KMS-11 (cell line): Measurements from ENCODE around the gene COL19A1.
A peak's percentile ranks its signal among the peaks of the same experiment; 100 is the strongest.

Experiments used
- H2AFZ ChIP-seq: fragments of 200-600 bp; sonication (generic); 2 replicates; pipeline ENCODE4 v1.6.1; 2016; ENCODE audit warnings: antibody characterized with exemption, mixed run types, low read depth
- H3K27ac ChIP-seq: fragments of 200-600 bp; sonication (generic); 2 replicates; pipeline ENCODE4 v1.6.1; 2016; ENCODE audit warnings: mild to moderate bottlenecking, mixed run types
- H3K27me3 ChIP-seq: fragments of 200-600 bp; sonication (generic); 2 replicates; pipeline ENCODE4 v1.6.1; 2017; ENCODE audit warnings: mild to moderate bottlenecking, low read depth, mixed run types, moderate library complexity; ENCODE audit not compliant: insufficient read depth
- H3K36me3 ChIP-seq: fragments of 200-600 bp; sonication (generic); 2 replicates; pipeline ENCODE4 v1.6.1; 2017; ENCODE audit warnings: mild to moderate bottlenecking, mixed run types; ENCODE audit not compliant: insufficient read depth
- H3K4me1 ChIP-seq: fragments of 200-600 bp; sonication (generic); 2 replicates; pipeline ENCODE4 v1.6.1; 2016; ENCODE audit warnings: mild to moderate bottlenecking, low read depth, mixed run types; ENCODE audit not compliant: poor library complexity, severe bottlenecking
- H3K4me2 ChIP-seq: fragments of 200-600 bp; sonication (generic); 2 replicates; pipeline ENCODE4 v1.7.0; 2016; ENCODE audit warnings: mild to moderate bottlenecking, mixed run types
- H3K4me3 ChIP-seq: fragments of 200-600 bp; sonication (generic); IDR thresholded peaks from 2 replicates; pipeline ENCODE4 v1.6.1; 2017; ENCODE audit warnings: low read depth, low read length, mixed read lengths; ENCODE audit not compliant: insufficient read depth
- H3K79me2 ChIP-seq: fragments of 200-600 bp; sonication (generic); 2 replicates; pipeline ENCODE4 v1.6.1; 2016; ENCODE audit warnings: low read depth, mixed run types; ENCODE audit not compliant: insufficient read depth
- H3K9ac ChIP-seq: fragments of 200-600 bp; sonication (generic); 2 replicates; pipeline ENCODE4 v1.6.1; 2016; ENCODE audit warnings: mild to moderate bottlenecking, mixed run types
- H4K20me1 ChIP-seq: fragments of 200-600 bp; sonication (generic); 2 replicates; pipeline ENCODE4 v1.6.1; 2016; ENCODE audit warnings: mild to moderate bottlenecking, mixed run types; ENCODE audit not compliant: insufficient read depth
- TF ChIP-seq, protein P1 (sequence below): fragments of 200-600 bp; sonication (generic); conservative IDR thresholded peaks from 2 replicates; pipeline ENCODE4 v1.6.1; 2017; ENCODE audit warnings: low read depth, mild to moderate bottlenecking, antibody characterized with exemption, low read length, moderate library complexity, mixed read lengths

Gene COL19A1

GRCh38 chr6:69866770-69867638 lies 648 bp downstream of the COL19A1 start:
- Histone ChIP-seq H3K79me2 (no peaks in the 10 kb centered on the region), H3K9ac (peak overlapping the region; percentile 61), H3K4me2 (peak overlapping the region; percentile 63), H2AFZ (peak overlapping the region; percentile 93), H3K27me3 (no peaks in the 10 kb centered on the region), H3K36me3 (no peaks in the 10 kb centered on the region), H3K27ac (peak overlapping the region; percentile 35; the same call in 1 of the 2 replicates), H3K4me3 (no peak overlapping the region), H4K20me1 (no peaks in the 10 kb centered on the region), H3K4me1 (peaks cover 3% of the 10 kb centered on the region)
- TF ChIP-seq, protein P1, sequence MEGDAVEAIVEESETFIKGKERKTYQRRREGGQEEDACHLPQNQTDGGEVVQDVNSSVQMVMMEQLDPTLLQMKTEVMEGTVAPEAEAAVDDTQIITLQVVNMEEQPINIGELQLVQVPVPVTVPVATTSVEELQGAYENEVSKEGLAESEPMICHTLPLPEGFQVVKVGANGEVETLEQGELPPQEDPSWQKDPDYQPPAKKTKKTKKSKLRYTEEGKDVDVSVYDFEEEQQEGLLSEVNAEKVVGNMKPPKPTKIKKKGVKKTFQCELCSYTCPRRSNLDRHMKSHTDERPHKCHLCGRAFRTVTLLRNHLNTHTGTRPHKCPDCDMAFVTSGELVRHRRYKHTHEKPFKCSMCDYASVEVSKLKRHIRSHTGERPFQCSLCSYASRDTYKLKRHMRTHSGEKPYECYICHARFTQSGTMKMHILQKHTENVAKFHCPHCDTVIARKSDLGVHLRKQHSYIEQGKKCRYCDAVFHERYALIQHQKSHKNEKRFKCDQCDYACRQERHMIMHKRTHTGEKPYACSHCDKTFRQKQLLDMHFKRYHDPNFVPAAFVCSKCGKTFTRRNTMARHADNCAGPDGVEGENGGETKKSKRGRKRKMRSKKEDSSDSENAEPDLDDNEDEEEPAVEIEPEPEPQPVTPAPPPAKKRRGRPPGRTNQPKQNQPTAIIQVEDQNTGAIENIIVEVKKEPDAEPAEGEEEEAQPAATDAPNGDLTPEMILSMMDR, result no peak

- Histone ChIP-seq H3K4me1 (peaks cover 3% of the 10 kb centered on the region), H3K9ac (peak overlapping the region; percentile 61), H3K4me2 (peak overlapping the region; percentile 63), H4K20me1 (no peaks in the 10 kb centered on the region), H3K27ac (peak overlapping the region; percentile 35; the same call in 1 of the 2 replicates), H2AFZ (peak overlapping the region; percentile 93), H3K36me3 (no peaks in the 10 kb centered on the region), H3K4me3 (no peak overlapping the region), H3K27me3 (no peaks in the 10 kb centered on the region), H3K79me2 (no peaks in the 10 kb centered on the region)
- TF ChIP-seq, protein P1, result no peak
These were observed 1.3 kb downstream of the COL19A1 start for GRCh38 chr6:69867639-69867976.

DNA sequence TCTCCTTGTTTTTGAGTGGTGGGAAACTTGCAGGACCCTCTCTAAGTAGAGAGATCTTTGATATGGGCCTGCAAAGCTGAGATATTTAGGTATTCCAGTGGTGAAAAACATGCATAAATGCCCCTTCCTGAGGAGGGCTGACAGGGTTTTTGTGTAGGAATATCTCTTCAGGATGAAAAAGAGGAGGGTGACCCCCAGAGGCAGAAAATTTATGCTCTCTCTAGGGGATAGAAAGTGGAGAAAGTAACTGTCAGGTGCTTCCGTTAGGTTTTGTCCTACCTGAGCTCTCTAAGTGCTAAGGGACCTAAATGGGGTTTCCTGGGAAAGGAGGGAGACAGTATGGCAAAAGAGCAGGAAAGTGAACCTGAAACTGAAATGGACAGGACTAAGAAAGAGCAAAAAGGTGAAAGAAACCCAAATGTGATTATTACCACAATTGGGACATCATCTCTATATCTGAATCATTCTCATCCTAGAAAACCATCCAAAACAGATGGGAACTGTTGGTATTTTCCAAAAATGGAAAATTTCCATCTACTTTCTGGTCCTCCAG lies 2.0 kb downstream of the COL19A1 start:
- Histone ChIP-seq H3K79me2 (no peaks in the 10 kb centered on the region), H3K27me3 (no peaks in the 10 kb centered on the region), H3K4me2 (peak overlapping the region; percentile 63), H3K36me3 (no peaks in the 10 kb centered on the region), H3K4me1 (peaks cover 3% of the 10 kb centered on the region), H3K4me3 (no peak overlapping the region), H3K27ac (no peak overlapping the region), H2AFZ (peak overlapping the region; percentile 93; the same call in 1 of the 2 replicates), H3K9ac (no peak overlapping the region), H4K20me1 (no peaks in the 10 kb centered on the region)
- TF ChIP-seq, protein P1, result no peak

GRCh38 chr6:69868961-69869360 lies 2.6 kb downstream of the COL19A1 start:
- no peaks in the 10 kb centered on the region for H3K27me3 ChIP-seq
- H3K4me2 ChIP-seq, result no peak overlapping the region

More at GRCh38 chr6:69868961-69869360, 2.6 kb downstream of the COL19A1 start:
- Histone ChIP-seq H3K79me2 (no peaks in the 10 kb centered on the region), H3K27ac (no peak overlapping the region), H3K36me3 (no peaks in the 10 kb centered on the region), H4K20me1 (no peaks in the 10 kb centered on the region), H3K4me3 (no peak overlapping the region), H3K4me1 (peaks cover 3% of the 10 kb centered on the region), H2AFZ (no peak overlapping the region), H3K9ac (no peak overlapping the region)
- TF ChIP-seq, protein P1, result no peak
